Coronary artery (tissue), 2 donors: Measurements from ENCODE around the gene MTFR1L.
"Not testable (repeated sequence)": the region's sequence is repeated elsewhere in the genome, so short reads cannot be mapped to it uniquely, and the experiment has no call there.

ENCODE experiments used
- DNase-seq: peaks from one replicate; pipeline ENCODE4 v3.0.0-alpha.2; 2017; ENCODE audit warnings: low spot score
- H3K27ac ChIP-seq, 2 donors: fragments of 200-600 bp; sonication (generic); one replicate each; pipeline ENCODE4 v1.5.1; 2016 to 2019
- H3K4me3 ChIP-seq: fragments of 200-600 bp; sonication (generic); 2 replicates; pipeline ENCODE4 v1.5.1; 2016; ENCODE audit warnings: mild to moderate bottlenecking, moderate library complexity
- CTCF ChIP-seq: fragments of 200-600 bp; sonication (generic); IDR thresholded peaks from one replicate; pipeline ENCODE4 v1.5.1; 2019; ENCODE audit warnings: antibody characterized with exemption

MTFR1L gene

GRCh38 chr1:25829046-25829445, 9.3 kb downstream of the MTFR1L start:
- Histone ChIP-seq H3K27ac (no peak overlapping the region), H3K4me3 (no peak overlapping the region)
- TF ChIP-seq CTCF, result no peak
- no peak for DNase-seq

DNA sequence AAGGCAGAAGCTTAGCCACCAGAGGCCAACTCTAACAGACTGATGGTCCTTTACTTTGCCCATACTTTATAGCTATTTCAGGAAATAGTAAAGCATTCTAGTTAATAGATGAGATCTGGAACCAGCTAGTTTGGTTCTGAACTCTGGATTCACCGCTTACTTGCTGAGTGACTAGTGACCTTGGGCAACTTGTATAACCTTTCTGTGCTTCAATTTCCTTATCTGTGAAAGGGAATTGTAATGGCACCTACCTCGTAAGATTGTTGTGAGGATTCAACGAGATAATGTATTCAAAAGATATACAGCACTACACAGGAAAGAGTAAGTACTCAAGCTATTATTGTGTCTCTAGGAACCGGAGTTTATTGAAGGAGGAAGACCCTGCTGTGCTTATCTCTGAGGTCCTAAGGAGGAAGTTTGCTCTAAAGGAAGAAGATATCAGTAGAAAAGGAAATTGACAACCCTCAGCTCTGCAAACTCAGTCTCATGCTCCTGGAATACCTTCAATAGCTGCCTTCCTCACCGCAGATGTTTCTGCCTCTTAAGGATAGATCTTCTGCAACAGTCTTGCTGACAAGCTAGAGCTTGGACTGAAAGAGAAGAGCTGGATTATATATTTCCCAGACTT, 11.9 kb downstream of the MTFR1L start:
- H3K4me3 ChIP-seq, result no peak overlapping the region
- no peak overlapping the region for H3K27ac ChIP-seq
- no peak for DNase-seq
- no peak for TF ChIP-seq CTCF

DNA sequence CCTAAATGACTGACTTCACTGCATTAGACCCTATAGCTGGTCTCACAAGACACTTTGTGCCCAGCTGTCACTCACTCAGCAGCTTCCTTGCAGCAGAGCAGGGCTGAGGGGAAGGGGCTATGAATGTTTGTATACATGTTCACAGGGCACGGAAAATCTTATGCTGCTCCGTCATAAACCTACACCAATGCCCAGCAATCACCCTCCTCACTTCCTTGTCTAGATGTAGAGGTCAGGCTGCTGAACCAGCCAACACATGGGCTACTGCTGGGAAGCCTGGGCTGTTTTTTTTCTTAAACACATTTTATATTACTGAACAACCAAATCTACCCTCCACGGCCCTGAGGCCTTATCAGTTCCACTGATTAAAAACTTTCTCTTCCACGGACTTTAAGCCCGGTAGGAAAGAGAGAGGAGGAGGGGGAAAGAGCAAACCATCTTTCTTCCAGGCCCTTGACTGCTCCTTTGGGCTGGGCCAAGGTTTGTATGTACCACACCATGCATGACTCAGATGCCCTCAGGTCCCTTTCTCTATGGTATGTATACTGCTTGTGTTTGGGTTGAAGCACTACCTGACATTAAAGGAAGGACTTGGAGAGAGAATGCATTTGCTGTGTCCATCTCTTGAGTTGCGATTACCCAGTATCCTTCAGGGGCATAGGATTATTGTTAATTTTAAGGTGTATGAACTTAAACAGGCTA, 12.7 kb downstream of the MTFR1L start:
- DNase-seq, result no peak
- H3K4me3 ChIP-seq, result no peak overlapping the region
- H3K27ac ChIP-seq, result no peak overlapping the region
- TF ChIP-seq CTCF, result no peak

GRCh38 chr1:25833158-25833557, 13.4 kb downstream of the MTFR1L start:
- no peak overlapping the region for H3K27ac ChIP-seq

GRCh38 chr1:25834894-25835293, 15.1 kb downstream of the MTFR1L start:
- Histone ChIP-seq H3K4me3 (no peak overlapping the region), H3K27ac (no peak overlapping the region)
- TF ChIP-seq CTCF, result no peak
- no peak for DNase-seq

More at GRCh38 chr1:25833158-25833557, 13.4 kb downstream of the MTFR1L start:
- TF ChIP-seq CTCF, result no peak
- DNase-seq, result no peak
- H3K4me3 ChIP-seq, result no peak overlapping the region

DNA sequence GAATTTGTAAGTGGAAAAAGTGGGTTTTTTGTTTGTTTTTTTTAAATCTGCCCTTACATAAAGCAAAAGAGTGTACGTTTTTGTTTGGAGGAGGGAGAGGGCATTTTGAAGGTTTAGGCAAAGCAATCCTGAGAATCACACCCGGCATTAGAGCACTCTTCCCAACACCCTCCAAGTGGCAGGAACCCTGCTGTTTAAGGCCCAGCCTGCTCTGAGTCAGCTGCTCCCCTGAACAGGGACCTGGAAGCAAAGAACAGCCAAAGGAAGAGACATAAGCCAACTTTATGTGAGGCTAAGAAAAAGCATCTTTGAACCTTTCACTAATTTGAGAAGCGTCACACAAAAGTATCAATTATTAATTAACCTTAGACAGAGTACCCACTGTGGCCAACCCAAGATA, 16.9 kb downstream of the MTFR1L start:
- no peak for TF ChIP-seq CTCF
- no peak overlapping the region for H3K4me3 ChIP-seq
- DNase-seq, result no peak
- H3K27ac ChIP-seq, result no peak overlapping the region

DNA sequence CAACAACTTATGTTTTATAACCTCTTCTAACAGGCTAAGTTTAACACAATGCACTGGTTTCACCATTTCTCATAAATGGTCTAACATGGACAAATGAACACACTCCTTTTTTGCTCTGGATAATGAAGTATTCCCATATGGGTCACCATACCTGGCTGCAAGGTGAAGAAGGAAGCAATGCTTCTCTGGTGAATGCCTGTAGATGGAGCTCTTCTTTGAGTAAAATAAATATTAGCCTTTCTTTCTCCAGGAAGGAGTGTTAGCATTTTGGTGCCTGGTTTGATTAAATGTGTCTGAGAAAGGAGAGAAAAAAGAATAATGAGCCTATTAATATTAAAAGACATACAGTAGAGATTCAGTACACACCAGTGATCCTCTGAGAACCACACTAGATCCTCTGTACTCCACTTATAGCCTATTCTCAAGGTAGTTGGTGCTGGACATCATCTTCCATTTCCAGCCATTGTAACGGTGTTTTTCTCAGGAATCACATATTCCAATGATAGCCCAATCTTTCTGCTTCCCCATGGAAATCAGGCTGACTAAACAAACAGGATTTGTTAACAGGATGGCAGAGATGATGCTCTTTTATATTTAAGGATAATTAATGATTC, 17.6 kb downstream of the MTFR1L start:
- DNase-seq, result no peak
- H3K4me3 ChIP-seq, result no peak overlapping the region
- TF ChIP-seq CTCF, result no peak
- H3K27ac ChIP-seq, result no peak overlapping the region

DNA sequence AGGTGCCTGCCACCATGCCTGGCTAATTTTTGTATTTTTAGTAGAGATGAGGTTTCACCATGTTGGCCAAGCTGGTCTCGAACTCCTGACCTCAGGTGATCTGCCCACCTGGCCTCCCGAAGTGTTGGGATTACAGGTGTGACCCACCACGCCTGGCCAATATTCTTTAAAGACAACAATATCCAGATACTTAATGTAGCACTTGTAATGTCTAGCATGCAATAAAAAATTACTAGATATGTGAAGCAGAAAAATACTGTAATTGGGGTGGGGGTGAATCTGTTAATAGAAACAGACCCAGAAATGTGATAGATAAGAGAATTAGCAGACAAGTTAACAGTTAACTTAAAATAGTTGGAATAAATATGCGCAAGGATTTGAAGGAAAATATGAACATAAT, 20.1 kb downstream of the MTFR1L start:
- not testable (repeated sequence) for DNase-seq, H3K4me3 ChIP-seq, H3K27ac ChIP-seq
